Transverse colon (tissue), 4 donors: ENCODE measurements around the gene IER3.

Experiments
- CTCF ChIP-seq, 5 experiments: fragments of 200-600 bp in 3 of 5; fragments of 450-650 bp in 2 of 5; sonication (generic) in 3 of 5; IDR thresholded peaks; 1 replicate in 2 of 5; 2 replicates in 3 of 5; pipeline ENCODE4 v1.5.1; 2016 to 2017; ENCODE audit warnings: antibody characterized with exemption in 5 of 5, inconsistent platforms in 3 of 5, mild to moderate bottlenecking in 2 of 5, moderate library complexity in 1 of 5
- EP300 ChIP-seq: sonication (generic); formaldehyde crosslinking; IDR thresholded peaks from one replicate; pipeline ENCODE4 v1.6.1; 2017; ENCODE audit warnings: antibody characterized with exemption, low read depth
- POLR2A ChIP-seq: fragments of 450-650 bp; IDR thresholded peaks from one replicate; pipeline ENCODE4 v1.6.1; 2016; ENCODE audit warnings: antibody characterized with exemption, mild to moderate bottlenecking, moderate library complexity
- POLR2AphosphoS5 ChIP-seq, 3 donors: sonication (generic); formaldehyde crosslinking; IDR thresholded peaks; one replicate each; pipeline ENCODE4 v1.6.1; 2016; ENCODE audit warnings: antibody characterized with exemption in 3 of 3

GRCh38 chr6:30792786-30793185 is 48.4 kb upstream of the IER3 start:
- TF ChIP-seq POLR2A (no peak), CTCF (IDR thresholded peaks at IDR 0.05) (no peak), POLR2AphosphoS5 (IDR thresholded peaks at IDR 0.05) (no peak), EP300 (no peak)
